CD4-positive, alpha-beta memory T cell (primary cell): ENCODE data around the gene STX16. TPM values are rescaled to one million over a fixed set of nuclear protein-coding genes. Genes with fewer than 3 reads are reported as not detected.

Experiments
- CTCF ChIA-PET: fragments of 350-600 bp; sonication (Branson Sonifier 250); formaldehyde crosslinking; loops from one replicate; lab custom pipeline; 2021; ENCODE audit warnings: inconsistent platforms; ENCODE audit not compliant: partially characterized antibody; lab: Charles Lee
- POLR2A ChIA-PET: fragments of 350-600 bp; sonication (Branson Sonifier 250); formaldehyde crosslinking; loops from one replicate; lab custom pipeline; 2021; ENCODE audit not compliant: partially characterized antibody; lab: Charles Lee
- DNase-seq, 5 donors: peaks; one replicate each; pipeline versions ENCODE4 v3.0.0 to v3.0.0-alpha.2; 2020 to 2022; ENCODE audit warnings: mixed read lengths in 1 of 5
- H3K27ac ChIP-seq: one replicate; pipeline ENCODE4 v1.7.0; 2013; ENCODE audit warnings: low read depth, low read length
- H3K27me3 ChIP-seq: 2 replicates; pipeline ENCODE4 v1.7.0; 2013; ENCODE audit warnings: mild to moderate bottlenecking, low read length, moderate library complexity; ENCODE audit not compliant: insufficient read depth
- H3K36me3 ChIP-seq: 2 replicates; pipeline ENCODE4 v1.7.0; 2013; ENCODE audit warnings: mild to moderate bottlenecking, low read length, moderate library complexity; ENCODE audit not compliant: insufficient read depth
- H3K4me1 ChIP-seq: 2 replicates; pipeline ENCODE4 v1.7.0; 2013; ENCODE audit warnings: mild to moderate bottlenecking, low read length, moderate library complexity; ENCODE audit not compliant: insufficient read depth
- H3K4me3 ChIP-seq, 2 donors: one replicate each; pipeline ENCODE4 v1.7.0; 2013; ENCODE audit warnings: low read length in 2 of 2, mild to moderate bottlenecking in 1 of 2
- H3K9me3 ChIP-seq, 2 donors: one replicate each; pipeline ENCODE4 v1.7.0; 2013; ENCODE audit warnings: low read length in 2 of 2, control low read depth in 1 of 2; ENCODE audit not compliant: control insufficient read depth in 1 of 2
- H3K27ac Mint-ChIP-seq, 7 donors: one replicate each; pipeline ENCODE4 v1.8.0; 2020 to 2021; ENCODE audit warnings: mixed read lengths in 7 of 7, mild to moderate bottlenecking in 6 of 7, inconsistent platforms in 3 of 7, moderate library complexity in 3 of 7
- H3K27me3 Mint-ChIP-seq, 2 donors: one replicate each; pipeline ENCODE4 v1.8.0; 2020 to 2021; ENCODE audit warnings: mixed read lengths in 2 of 2
- H3K36me3 Mint-ChIP-seq, 2 donors: one replicate each; pipeline ENCODE4 v1.8.0; 2020 to 2021; ENCODE audit warnings: mixed read lengths in 2 of 2, inconsistent platforms in 1 of 2, mild to moderate bottlenecking in 1 of 2
- H3K4me1 Mint-ChIP-seq, 4 donors: one replicate each; pipeline ENCODE4 v1.8.0; 2020 to 2021; ENCODE audit warnings: mixed read lengths in 4 of 4, mild to moderate bottlenecking in 1 of 4
- H3K4me3 Mint-ChIP-seq, 8 donors: one replicate each; pipeline ENCODE4 v1.8.0; 2020 to 2021; ENCODE audit warnings: mixed read lengths in 8 of 8, mild to moderate bottlenecking in 7 of 8, moderate library complexity in 6 of 8, inconsistent platforms in 3 of 8
- H3K9me3 Mint-ChIP-seq, 8 donors: one replicate each; pipeline ENCODE4 v1.8.0; 2020 to 2021; ENCODE audit warnings: mixed read lengths in 8 of 8, mild to moderate bottlenecking in 5 of 8, inconsistent platforms in 3 of 8, moderate library complexity in 1 of 8
- intact Hi-C: fragments of 100-400 bp; cut with micrococcal nuclease; formaldehyde crosslinking; loops from one replicate; pipeline ENCODE4 v1.15.1; 2023
- polyA plus RNA-seq, 2 donors: library from polyadenylated mRNA; unstranded; fragments of 300-500 nt; fragmentation: Illumina TruSeq; gene quantifications; one replicate each; pipeline ENCODE4 v1.2.3, GENCODE V29; 2021
- total RNA-seq, 2 experiments: library from RNA; stranded (reverse); gene quantifications; one replicate each; pipeline ENCODE4 v1.2.3, GENCODE V29; 2021

STX16 gene
- total and polyA plus RNA-seq, 4 experiments from 2014 or later, result 16.5 to 167 (median 91.3) TPM

DNA sequence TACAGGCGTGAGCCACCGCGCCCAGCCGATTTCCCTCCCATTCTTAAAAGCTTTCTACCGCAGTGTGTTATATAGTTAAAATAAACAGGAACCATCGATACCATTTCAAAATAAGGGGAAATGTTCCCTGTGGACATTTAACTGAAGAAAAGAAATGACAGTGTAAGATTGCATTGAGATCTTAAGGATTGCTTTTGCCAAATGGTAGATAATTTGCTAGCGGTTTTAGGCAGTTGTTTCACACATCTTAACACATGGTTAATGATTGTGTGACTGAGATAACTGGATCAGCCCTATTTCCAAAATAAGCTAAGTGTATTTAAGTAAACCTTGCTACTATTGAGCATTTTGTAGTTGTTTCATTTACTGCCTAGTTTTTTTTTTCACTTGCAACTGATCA lies 15.6 kb downstream of the STX16 start:
- Histone ChIP-seq H3K36me3 (peaks cover 35% of the 10 kb centered on the region), H3K9me3 (no peaks in the 10 kb centered on the region), H3K4me1 (peaks cover 36% of the 10 kb centered on the region), H3K27ac (no peak overlapping the region), H3K4me3 (no peak overlapping the region), H3K27me3 (no peaks in the 10 kb centered on the region)
- no peaks in the 10 kb centered on the region for H3K27me3 Mint-ChIP-seq
- no peak for DNase-seq
- H3K9me3 Mint-ChIP-seq, result no peaks in the 10 kb centered on the region
- H3K4me1 Mint-ChIP-seq, result peaks cover 18 to 48% (median 34%) of the 10 kb centered on the region in 4 donors
- peak overlapping the region in 3 of 7 donors; percentile 14 to 50 (median 20) for H3K27ac Mint-ChIP-seq
- H3K36me3 Mint-ChIP-seq, result peaks cover 33 to 64% of the 10 kb centered on the region in 2 donors
- no peak overlapping the region for H3K4me3 Mint-ChIP-seq
- ChIA-PET CTCF (interaction anchor here (1.3 to 1.6 kb wide), 2 partner anchors 26 to 429 kb away, joined by 4 read pairs; no protein-coding TSS in a partner anchor), POLR2A (interaction anchor here (1.0 to 2.1 kb wide), 3 partner anchors 8 to 16 kb away, joined by 3 to 9 read pairs (median 6); partner anchors contain the start of gene STX16)
- intact Hi-C loops, result no loop called here

DNA sequence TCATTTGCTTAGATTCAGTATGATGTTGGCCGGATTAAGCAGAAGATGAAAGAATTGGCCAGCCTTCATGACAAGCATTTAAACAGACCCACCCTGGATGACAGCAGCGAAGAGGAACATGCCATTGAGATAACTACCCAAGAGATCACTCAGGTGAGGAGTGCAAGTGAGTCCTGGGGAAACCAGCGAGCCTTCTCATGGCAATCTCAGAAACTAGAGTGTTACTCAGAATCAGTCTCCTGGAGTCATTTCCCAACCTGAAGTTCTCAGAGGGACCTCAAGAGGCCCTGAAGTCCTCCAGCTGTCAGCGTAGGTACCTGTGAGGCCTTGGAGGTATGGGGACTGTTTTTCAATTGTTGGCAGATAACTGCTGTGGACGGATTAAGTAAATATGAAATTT lies 16.9 kb downstream of the STX16 start:
- Histone ChIP-seq H3K36me3 (peaks cover 36% of the 10 kb centered on the region), H3K27ac (no peak overlapping the region), H3K9me3 (no peaks in the 10 kb centered on the region), H3K4me1 (peaks cover 23% of the 10 kb centered on the region), H3K4me3 (no peak overlapping the region), H3K27me3 (no peaks in the 10 kb centered on the region)
- H3K4me1 Mint-ChIP-seq, result peaks cover 11 to 40% (median 26%) of the 10 kb centered on the region in 4 donors
- H3K27me3 Mint-ChIP-seq, result no peaks in the 10 kb centered on the region
- peak overlapping the region in 1 of 7 donors; percentile 30 for H3K27ac Mint-ChIP-seq
- intact Hi-C loops, result no loop called here
- peaks cover 35 to 64% of the 10 kb centered on the region in 2 donors for H3K36me3 Mint-ChIP-seq
- ChIA-PET POLR2A (interaction anchor here (1.0 to 2.1 kb wide), 3 partner anchors 9 to 17 kb away, joined by 3 to 9 read pairs (median 6); partner anchors contain the start of gene STX16), CTCF (interaction anchor here (0.6 to 1.6 kb wide), 4 partner anchors 17 to 430 kb away, joined by 3 to 5 read pairs (median 4); partner anchors contain the start of gene STX16)
- DNase-seq, result no peak
- no peaks in the 10 kb centered on the region for H3K9me3 Mint-ChIP-seq
- no peak overlapping the region for H3K4me3 Mint-ChIP-seq

DNA sequence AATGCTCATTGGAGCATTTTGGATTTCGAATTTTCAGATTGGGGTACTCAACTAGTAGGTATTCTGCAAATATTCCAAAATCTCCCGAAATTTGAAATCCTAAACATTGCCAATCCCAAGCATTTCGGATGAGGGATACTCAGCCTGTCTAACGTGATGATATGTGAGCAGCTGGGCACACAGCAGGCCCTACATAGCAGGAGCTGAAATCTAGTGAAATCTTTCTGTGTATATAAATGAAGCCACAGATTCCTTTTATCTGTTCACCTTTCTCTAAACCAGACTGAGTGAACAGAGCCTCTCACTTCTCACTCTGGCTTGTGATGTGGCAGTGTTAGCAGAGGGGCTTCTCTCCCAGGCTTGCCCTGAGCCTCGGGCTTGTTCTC lies 17.8 kb downstream of the STX16 start:
- intact Hi-C loops, result no loop called here
- H3K9me3 ChIP-seq, result no peaks in the 10 kb centered on the region
- H3K27ac Mint-ChIP-seq, result no peak overlapping the region
- peaks cover 7 to 32% (median 21%) of the 10 kb centered on the region in 4 donors for H3K4me1 Mint-ChIP-seq
- CTCF ChIA-PET, result no interaction called here
- H3K4me3 ChIP-seq, result no peak overlapping the region
- no peaks in the 10 kb centered on the region for H3K27me3 Mint-ChIP-seq
- POLR2A ChIA-PET, result no interaction called here
- peaks cover 37 to 67% of the 10 kb centered on the region in 2 donors for H3K36me3 Mint-ChIP-seq
- peaks cover 16% of the 10 kb centered on the region for H3K4me1 ChIP-seq
- H3K36me3 ChIP-seq, result peaks cover 44% of the 10 kb centered on the region
- no peaks in the 10 kb centered on the region for H3K9me3 Mint-ChIP-seq
- H3K4me3 Mint-ChIP-seq, result no peak overlapping the region
- H3K27me3 ChIP-seq, result no peaks in the 10 kb centered on the region
- DNase-seq, result no peak
- no peak overlapping the region for H3K27ac ChIP-seq

DNA sequence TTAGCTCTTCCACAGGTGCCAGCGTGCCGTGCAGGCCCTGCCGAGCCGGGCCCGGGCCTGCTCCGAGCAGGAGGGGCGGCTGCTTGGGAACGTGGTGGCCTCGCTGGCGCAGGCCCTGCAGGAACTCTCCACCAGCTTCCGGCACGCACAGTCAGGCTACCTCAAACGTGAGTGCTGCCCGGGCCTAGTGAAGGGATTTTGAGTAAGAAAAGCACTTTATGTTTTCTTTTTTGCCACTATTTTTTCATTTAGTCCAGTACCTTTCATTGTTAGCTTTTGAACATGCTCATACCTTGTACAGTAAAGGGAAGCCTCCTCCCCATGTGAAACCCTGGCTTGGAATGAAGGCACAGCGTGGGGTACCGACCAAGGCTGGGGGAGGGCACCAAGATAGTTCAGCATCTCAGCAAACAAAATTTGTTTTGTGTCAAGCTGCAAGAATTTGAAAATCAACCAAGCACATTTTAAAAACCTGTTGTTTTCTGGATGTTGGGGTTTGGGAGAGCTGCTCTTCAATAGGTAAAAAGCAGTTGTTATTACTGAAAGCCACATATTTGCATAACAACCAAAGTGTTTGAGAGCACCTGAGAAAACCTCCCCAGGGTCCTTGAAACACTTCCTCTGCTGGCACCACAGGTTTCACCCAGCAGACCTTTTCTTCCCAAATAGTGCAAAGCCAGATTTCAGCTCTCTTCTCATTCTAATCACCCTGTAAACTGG lies 18.4 kb downstream of the STX16 start:
- H3K36me3 Mint-ChIP-seq, result peaks cover 43 to 67% of the 10 kb centered on the region in 2 donors
- POLR2A ChIA-PET, result no interaction called here
- peak overlapping the region in 3 of 7 donors; percentile 22 to 64 (median 57) for H3K27ac Mint-ChIP-seq
- Histone ChIP-seq H3K27me3 (no peaks in the 10 kb centered on the region), H3K4me1 (peaks cover 14% of the 10 kb centered on the region), H3K9me3 (no peaks in the 10 kb centered on the region), H3K36me3 (peaks cover 49% of the 10 kb centered on the region), H3K27ac (no peak overlapping the region), H3K4me3 (no peak overlapping the region)
- CTCF ChIA-PET, result no interaction called here
- no peaks in the 10 kb centered on the region for H3K27me3 Mint-ChIP-seq
- H3K4me3 Mint-ChIP-seq, result no peak overlapping the region
- peaks cover 6 to 26% (median 18%) of the 10 kb centered on the region in 4 donors for H3K4me1 Mint-ChIP-seq
- no peaks in the 10 kb centered on the region for H3K9me3 Mint-ChIP-seq
- intact Hi-C loops, result no loop called here
- DNase-seq, result no peak

DNA sequence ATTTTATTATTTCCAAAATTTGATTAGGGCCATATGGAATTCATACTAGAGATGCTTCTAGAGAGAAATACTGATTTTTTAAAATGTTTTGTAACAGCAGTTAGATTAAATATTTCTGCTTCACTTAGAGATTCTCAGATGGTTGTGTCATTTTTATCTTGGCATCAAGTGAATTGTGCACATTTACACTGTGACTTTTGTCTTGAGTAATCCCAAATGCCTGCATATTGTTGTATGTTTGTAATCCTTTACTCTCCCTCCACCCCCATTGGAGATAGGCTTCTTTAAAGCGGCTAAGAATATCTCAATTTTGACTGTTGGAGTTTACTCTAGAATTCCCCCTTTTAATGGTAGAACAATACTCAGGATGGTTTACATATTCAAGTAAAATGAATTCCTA lies 19.0 kb downstream of the STX16 start:
- CTCF ChIA-PET, result no interaction called here
- Mint-ChIP-seq H3K27me3 (no peaks in the 10 kb centered on the region), H3K9me3 (no peaks in the 10 kb centered on the region), H3K4me3 (no peak overlapping the region), H3K4me1 (peaks cover 6 to 22% (median 15%) of the 10 kb centered on the region in 4 donors), H3K36me3 (peaks cover 44 to 69% of the 10 kb centered on the region in 2 donors), H3K27ac (peak overlapping the region in 3 of 7 donors; percentile 22 to 64 (median 27))
- intact Hi-C loops, result no loop called here
- Histone ChIP-seq H3K36me3 (peaks cover 55% of the 10 kb centered on the region), H3K4me1 (peaks cover 7% of the 10 kb centered on the region), H3K27ac (no peak overlapping the region), H3K4me3 (no peak overlapping the region), H3K27me3 (no peaks in the 10 kb centered on the region), H3K9me3 (no peaks in the 10 kb centered on the region)
- POLR2A ChIA-PET, result no interaction called here
- no peak for DNase-seq

DNA sequence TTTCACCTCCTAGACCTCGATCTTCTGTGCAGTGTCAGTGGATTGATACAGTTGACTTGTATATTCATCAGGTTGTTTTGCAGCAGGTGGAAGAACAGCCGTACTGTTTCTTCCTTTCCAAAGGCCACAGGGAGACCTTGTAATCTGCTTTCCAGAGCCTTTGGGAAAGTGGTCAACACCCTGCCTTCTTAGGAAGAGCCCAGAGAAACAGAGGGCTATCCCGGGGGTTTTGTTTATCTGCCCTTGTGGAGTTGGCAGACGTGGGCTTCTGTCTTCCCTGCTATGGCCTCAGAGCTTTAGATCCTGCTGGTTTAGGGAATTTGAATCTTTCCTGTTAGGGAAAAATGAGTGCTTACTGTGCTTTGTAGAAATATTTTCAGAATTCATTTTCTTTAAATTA lies 19.6 kb downstream of the STX16 start:
- POLR2A ChIA-PET, result interaction anchor here (0.9 kb wide), 1 partner anchor 19 kb away, joined by 3 read pairs; no protein-coding TSS in a partner anchor
- H3K9me3 ChIP-seq, result no peaks in the 10 kb centered on the region
- peaks cover 58% of the 10 kb centered on the region for H3K36me3 ChIP-seq
- Mint-ChIP-seq H3K9me3 (no peaks in the 10 kb centered on the region), H3K4me3 (no peak overlapping the region), H3K27ac (peak overlapping the region in 1 of 7 donors; percentile 27), H3K27me3 (no peaks in the 10 kb centered on the region), H3K4me1 (peaks cover 6 to 16% (median 12%) of the 10 kb centered on the region in 4 donors), H3K36me3 (peaks cover 49 to 75% of the 10 kb centered on the region in 2 donors)
- H3K27me3 ChIP-seq, result no peaks in the 10 kb centered on the region
- no peak for DNase-seq
- CTCF ChIA-PET, result no interaction called here
- intact Hi-C loops, result no loop called here
- H3K27ac ChIP-seq, result no peak overlapping the region
- peaks cover 3% of the 10 kb centered on the region for H3K4me1 ChIP-seq
- H3K4me3 ChIP-seq, result no peak overlapping the region

DNA sequence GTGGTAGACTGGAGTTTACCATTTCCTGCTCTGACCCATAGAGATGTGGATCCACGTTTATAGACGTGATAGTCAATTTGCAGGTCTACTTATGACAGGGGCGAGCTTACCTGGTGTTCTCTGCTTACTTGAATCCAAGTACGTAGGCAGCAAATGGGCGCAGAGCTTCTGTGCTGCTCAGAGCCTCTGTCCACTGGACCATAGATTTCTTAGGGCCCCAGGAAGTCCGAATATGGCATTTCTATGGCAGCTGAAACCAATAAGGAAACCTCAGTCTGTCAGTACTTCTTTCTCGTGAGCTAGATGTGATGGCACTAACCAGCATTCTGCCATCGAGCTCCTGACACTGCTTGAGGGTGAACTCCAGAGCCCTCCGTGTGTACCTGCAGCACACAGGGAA lies 22.0 kb downstream of the STX16 start:
- H3K4me3 Mint-ChIP-seq, result no peak overlapping the region
- intact Hi-C loops, result no loop called here
- POLR2A ChIA-PET, result interaction anchor here (1.0 kb wide), 2 partner anchors 12 to 17 kb away, joined by 3 read pairs; no protein-coding TSS in a partner anchor
- H3K9me3 Mint-ChIP-seq, result no peaks in the 10 kb centered on the region
- no peaks in the 10 kb centered on the region for H3K27me3 Mint-ChIP-seq
- no peaks in the 10 kb centered on the region for H3K4me1 Mint-ChIP-seq
- Histone ChIP-seq H3K27ac (no peak overlapping the region), H3K4me3 (no peak overlapping the region), H3K27me3 (no peaks in the 10 kb centered on the region), H3K4me1 (no peaks in the 10 kb centered on the region), H3K36me3 (peaks cover 70% of the 10 kb centered on the region), H3K9me3 (no peaks in the 10 kb centered on the region)
- no peak for DNase-seq
- CTCF ChIA-PET, result interaction anchor here (0.8 kb wide), 1 partner anchor 21 kb away, joined by 4 read pairs; no protein-coding TSS in a partner anchor
- peaks cover 50 to 73% of the 10 kb centered on the region in 2 donors for H3K36me3 Mint-ChIP-seq
- peak overlapping the region in 1 of 7 donors; percentile 37 for H3K27ac Mint-ChIP-seq
